Stomach (tissue), 4 donors: ENCODE results near the gene CADM2.

Experiments used
- POLR2A ChIP-seq, 4 donors: fragments of 450-650 bp; IDR thresholded peaks; one replicate each; pipeline ENCODE4 v1.6.1; 2016; ENCODE audit warnings: antibody characterized with exemption in 4 of 4, control low read depth in 2 of 4, mild to moderate bottlenecking in 1 of 4, moderate library complexity in 1 of 4
- TF ChIP-seq, protein P1 (sequence below), 7 experiments: fragments of 450-650 bp in 4 of 7; fragments of 200-600 bp in 3 of 7; sonication (generic) in 3 of 7; IDR thresholded peaks; one replicate each; pipeline ENCODE4 v1.5.1; 2016 to 2019; ENCODE audit warnings: antibody characterized with exemption in 7 of 7, control low read depth in 2 of 7, mild to moderate bottlenecking in 1 of 7

DNA sequence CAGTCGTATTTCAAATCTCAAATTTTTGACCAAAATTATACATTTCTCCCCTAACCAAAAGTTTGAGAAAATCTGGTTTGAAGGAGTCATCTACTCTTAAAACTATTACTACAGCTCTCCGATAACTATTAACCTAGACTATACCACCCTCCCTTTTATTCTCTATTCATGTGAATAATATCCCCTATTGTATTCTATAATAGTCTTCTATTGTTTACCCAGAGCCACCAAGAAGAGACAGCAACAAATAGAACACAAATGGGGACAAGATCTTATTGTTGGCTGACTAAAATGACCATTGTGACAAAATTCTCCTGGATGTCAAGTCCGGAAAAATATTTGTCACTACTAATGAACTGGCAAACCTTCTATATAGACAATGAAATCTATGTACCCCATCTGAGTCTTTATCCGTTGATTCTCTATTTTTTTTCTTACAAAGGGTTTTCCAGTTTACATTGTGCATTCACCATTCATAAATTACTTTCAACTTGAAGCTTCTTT is 618.0 kb downstream of the CADM2 start:
- no peak for TF ChIP-seq POLR2A (IDR thresholded peaks at IDR 0.05)
- TF ChIP-seq, protein P1, sequence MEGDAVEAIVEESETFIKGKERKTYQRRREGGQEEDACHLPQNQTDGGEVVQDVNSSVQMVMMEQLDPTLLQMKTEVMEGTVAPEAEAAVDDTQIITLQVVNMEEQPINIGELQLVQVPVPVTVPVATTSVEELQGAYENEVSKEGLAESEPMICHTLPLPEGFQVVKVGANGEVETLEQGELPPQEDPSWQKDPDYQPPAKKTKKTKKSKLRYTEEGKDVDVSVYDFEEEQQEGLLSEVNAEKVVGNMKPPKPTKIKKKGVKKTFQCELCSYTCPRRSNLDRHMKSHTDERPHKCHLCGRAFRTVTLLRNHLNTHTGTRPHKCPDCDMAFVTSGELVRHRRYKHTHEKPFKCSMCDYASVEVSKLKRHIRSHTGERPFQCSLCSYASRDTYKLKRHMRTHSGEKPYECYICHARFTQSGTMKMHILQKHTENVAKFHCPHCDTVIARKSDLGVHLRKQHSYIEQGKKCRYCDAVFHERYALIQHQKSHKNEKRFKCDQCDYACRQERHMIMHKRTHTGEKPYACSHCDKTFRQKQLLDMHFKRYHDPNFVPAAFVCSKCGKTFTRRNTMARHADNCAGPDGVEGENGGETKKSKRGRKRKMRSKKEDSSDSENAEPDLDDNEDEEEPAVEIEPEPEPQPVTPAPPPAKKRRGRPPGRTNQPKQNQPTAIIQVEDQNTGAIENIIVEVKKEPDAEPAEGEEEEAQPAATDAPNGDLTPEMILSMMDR (IDR thresholded peaks at IDR 0.05), result no peak
